IPS DF 4.7 (cell line): Measurements from ENCODE around the gene SHISA5.
A peak's percentile ranks its signal among the peaks of the same experiment; 100 is the strongest.
"Not testable (repeated sequence)": the region's sequence is repeated elsewhere in the genome, so short reads cannot be mapped to it uniquely, and the experiment has no call there.

Experiments
- DNase-seq: peaks from one replicate; pipeline ENCODE4 v3.0.0-alpha.2; 2013; ENCODE audit warnings: low spot score; ENCODE audit errors: extremely low read depth

Gene SHISA5

GRCh38 chr3:48478626-48479555 lies 25.1 kb downstream of the SHISA5 start:
- DNase-seq: no peak

GRCh38 chr3:48477959-48478520 lies 25.9 kb downstream of the SHISA5 start:
- DNase-seq: no peak

GRCh38 chr3:48476426-48477053 lies 27.4 kb downstream of the SHISA5 start:
- DNase-seq: no peak

DNA sequence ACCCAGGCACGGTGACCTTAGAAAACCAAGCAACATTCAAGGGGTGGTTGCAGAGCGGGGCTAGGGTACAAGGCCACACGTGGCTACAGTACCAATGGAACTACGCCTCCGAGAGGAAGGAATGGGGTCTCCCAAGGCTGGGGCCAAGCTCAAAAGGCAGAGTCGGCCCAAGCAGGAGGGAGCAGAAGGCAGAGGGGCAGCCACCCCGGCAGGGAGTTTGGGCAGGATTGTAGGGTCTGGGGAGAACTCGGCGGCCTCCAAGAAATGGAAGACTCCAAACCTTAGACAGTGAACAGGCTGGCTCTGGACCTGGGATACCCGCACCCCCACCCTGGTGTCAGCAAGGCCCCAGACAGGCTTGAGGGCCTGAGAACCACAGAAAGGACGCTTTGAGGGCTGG lies 28.8 kb downstream of the SHISA5 start:
- DNase-seq: no peak

DNA sequence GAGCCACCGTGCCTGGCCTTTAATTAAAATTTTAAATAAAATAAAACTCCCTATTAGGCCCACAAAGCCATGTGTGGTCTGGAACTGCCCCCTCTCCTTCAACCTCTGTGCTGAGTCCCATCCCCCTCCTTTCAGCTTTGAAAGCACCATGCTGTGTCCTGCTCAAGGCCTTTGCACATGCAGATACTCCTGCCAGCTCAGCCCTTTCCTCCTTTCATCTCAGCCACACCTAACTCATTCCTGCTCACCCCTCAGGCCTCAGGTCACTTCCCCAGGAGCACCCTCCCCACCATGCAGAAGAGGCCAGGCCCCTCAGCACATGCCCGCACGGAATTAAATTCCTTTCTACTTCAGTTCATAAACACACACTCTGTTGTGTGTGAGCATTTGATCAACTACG lies 29.4 kb downstream of the SHISA5 start:
- DNase-seq: peak; percentile 98

- not testable (repeated sequence) for DNase-seq
Measured at GRCh38 chr3:48474031-48474430, 29.9 kb downstream of the SHISA5 start.

GRCh38 chr3:48473617-48473952 lies 30.4 kb downstream of the SHISA5 start:
- no peak for DNase-seq

GRCh38 chr3:48472923-48473616 lies 30.9 kb downstream of the SHISA5 start:
- DNase-seq: peak; percentile 80

DNA sequence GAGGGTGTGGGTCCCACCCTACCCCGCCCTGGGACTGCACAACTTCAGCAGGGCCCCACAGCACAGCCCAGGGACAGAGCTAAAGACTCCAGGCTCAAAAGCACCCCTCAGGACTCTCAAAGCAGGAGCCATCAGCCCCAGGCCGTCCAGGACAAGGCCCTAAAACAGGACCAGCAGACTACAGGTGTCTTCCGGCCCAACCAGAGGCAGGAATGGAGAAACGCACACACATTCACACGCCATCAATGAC lies 31.4 kb downstream of the SHISA5 start:
- no peak for DNase-seq

GRCh38 chr3:48470286-48470685 lies 33.7 kb downstream of the SHISA5 start:
- no peak for DNase-seq

DNA sequence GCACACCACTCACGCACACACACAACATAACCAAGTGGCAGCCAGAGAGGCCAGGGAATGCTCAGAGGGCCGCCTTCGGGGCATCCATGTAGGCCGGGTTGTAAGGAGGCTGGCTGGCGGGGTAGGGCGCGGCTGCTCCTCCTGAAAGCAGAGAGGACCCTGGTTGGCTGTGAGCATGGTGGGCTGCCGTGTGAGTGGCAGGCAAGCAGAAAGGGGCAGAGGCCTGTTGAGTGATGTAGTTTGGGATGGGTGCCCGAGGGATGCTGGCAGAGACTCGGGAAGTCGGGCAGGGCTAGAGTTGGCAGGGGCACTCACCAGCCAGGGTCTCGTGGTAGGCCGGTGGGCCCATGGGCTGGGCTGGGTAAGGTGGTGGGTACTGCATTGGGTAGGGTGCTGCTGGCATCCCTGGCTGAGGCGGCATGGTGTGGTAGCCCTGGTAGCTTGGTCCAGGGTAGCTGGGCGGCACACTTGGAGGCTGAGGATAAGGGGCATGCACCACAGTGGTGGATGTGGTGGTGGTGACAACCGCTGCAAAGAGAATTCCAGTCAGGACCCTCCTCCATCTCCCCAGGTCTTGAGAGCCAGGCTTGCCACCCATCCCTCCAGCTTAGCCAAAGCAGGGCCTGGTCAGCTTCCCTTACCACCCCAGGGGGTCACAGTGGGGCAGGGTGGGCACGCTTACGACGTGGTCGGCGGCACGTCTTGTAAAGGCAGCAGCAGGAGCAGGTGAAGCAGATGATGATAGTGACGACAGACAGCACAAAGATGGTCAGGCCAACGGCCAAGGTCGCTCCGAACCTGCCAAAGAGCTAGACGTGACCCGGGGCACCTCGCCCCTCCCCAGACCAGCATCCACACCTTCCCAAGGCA lies 34.7 kb downstream of the SHISA5 start:
- no peak for DNase-seq

DNA sequence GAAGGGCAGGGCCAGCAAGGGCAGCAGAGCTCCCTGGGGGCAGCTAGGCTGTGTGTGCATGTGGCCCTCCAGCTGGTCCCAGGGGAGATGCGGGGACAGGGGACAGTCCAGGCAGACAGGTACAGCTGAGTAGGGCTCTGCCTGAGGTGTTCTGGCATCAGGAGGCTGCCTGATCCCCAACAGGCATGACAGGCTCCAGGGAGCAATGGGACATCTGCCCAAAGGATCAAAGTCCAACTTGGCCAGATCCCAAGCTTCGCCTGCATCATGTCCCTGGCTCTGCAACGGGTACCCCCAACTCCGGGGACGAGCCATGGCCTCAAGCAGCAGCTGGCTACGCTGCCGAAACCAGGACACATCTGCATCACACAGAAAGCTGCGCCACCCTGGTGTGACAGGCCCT lies 35.6 kb downstream of the SHISA5 start:
- no peak for DNase-seq

- DNase-seq: no peak
Measured at GRCh38 chr3:48467473-48468267, 36.3 kb downstream of the SHISA5 start.

DNA sequence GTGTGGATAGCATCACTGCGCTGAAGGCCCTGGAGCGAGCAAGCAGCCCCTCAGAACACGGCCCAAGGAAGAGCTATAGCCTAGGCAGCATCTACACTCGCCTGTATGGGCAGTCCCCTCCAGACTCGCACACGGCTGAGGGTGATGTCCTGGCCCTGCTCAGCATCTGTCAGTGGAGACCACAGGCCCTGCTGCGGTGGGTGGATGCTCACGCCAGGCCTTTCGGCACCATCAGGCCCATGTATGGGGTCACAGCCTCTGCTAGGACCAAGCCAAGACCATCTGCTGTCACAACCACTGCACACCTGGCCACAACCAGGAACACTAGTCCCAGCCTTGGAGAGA lies 36.9 kb downstream of the SHISA5 start:
- DNase-seq: no peak

- DNase-seq: no peak
Measured at GRCh38 chr3:48466386-48467109, 37.4 kb downstream of the SHISA5 start.

GRCh38 chr3:48465531-48466378 lies 38.2 kb downstream of the SHISA5 start:
- peak; percentile 97 for DNase-seq

GRCh38 chr3:48465237-48465530 lies 38.8 kb downstream of the SHISA5 start:
- no peak for DNase-seq

DNA sequence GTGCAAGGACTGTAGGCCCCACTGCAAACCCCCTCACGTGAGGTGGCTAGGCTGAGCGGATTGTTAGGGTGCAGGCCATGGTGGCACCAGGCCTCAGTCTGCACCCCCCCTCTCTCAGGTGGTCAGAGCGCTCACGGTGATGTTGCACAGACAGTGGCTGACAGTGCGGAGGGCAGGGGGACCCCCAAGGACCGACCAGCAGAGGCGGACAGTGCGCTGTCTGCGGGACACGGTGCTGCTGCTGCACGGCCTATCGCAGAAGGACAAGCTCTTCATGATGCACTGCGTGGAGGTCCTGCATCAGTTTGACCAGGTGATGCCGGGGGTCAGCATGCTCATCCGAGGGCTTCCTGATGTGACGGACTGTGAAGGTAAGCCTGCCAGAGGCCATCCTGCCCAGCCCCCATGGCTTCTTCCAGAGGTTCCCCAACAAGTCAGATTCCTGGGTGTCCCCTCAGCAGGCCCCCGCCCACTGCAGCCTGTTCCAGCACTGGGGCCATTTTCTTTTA lies 39.2 kb downstream of the SHISA5 start:
- no peak for DNase-seq

DNA sequence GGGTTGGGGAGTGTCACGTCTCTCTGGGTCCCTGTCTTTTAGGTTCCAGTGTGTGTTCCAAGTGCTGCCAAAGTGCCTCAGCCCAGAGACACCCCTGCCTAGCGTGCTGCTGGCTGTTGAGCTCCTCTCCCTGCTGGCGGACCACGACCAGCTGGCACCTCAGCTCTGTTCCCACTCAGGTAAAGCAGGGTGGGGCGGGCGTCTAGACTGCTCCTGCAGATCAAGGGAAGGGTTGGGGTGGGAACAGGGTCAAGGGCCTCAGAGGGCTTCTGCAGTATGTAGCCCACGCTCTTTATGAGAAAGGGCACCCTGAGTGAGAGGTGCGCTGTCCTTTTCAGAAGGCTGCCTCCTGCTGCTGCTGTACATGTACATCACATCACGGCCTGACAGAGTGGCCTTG lies 40.3 kb downstream of the SHISA5 start:
- DNase-seq: no peak
